Esophagus squamous epithelium (tissue), 5 donors: ENCODE results near the gene PCDH9. TPM values are rescaled to one million over a fixed set of nuclear protein-coding genes. Genes with fewer than 3 reads are reported as not detected.

Experiments used
- DNase-seq: peaks from one replicate; lab custom pipeline; 2025; lab: John Stamatoyannopoulos, UW
- H3K27ac ChIP-seq, 4 donors: fragments of 200-600 bp; sonication (generic); one replicate each; pipeline ENCODE4 v1.5.1; 2016 to 2019; ENCODE audit warnings: mild to moderate bottlenecking in 1 of 4
- H3K27me3 ChIP-seq, 4 donors: fragments of 200-600 bp; sonication (generic); 1 replicate in 3 of 4; 2 replicates in 1 of 4; pipeline versions ENCODE4 v1.5.1 to v1.6.0; 2017 to 2021; ENCODE audit warnings: antibody characterized with exemption in 1 of 4
- H3K36me3 ChIP-seq, 3 donors: fragments of 200-600 bp; sonication (generic); one replicate each; pipeline ENCODE4 v1.5.1; 2016 to 2019
- H3K4me1 ChIP-seq, 3 donors: fragments of 200-600 bp; sonication (generic); one replicate each; pipeline ENCODE4 v1.5.1; 2017 to 2019
- H3K4me3 ChIP-seq, 4 donors: fragments of 200-600 bp; sonication (generic); 1 replicate in 3 of 4; 2 replicates in 1 of 4; pipeline ENCODE4 v1.5.1; 2016 to 2019; ENCODE audit warnings: mild to moderate bottlenecking in 2 of 4, moderate library complexity in 1 of 4
- H3K9me3 ChIP-seq, 3 donors: fragments of 200-600 bp; sonication (generic); one replicate each; pipeline ENCODE4 v1.5.1; 2016 to 2019
- CTCF ChIP-seq, 6 experiments: fragments of 450-650 bp in 4 of 6; fragments of 200-600 bp in 2 of 6; sonication (generic) in 2 of 6; IDR thresholded peaks; one replicate each; pipeline ENCODE4 v1.5.1; 2016 to 2019; ENCODE audit warnings: antibody characterized with exemption in 6 of 6, mild to moderate bottlenecking in 4 of 6, moderate library complexity in 4 of 6
- POLR2A ChIP-seq, 4 donors: fragments of 450-650 bp; IDR thresholded peaks; one replicate each; pipeline ENCODE4 v1.6.1; 2017; ENCODE audit warnings: antibody characterized with exemption in 4 of 4, mild to moderate bottlenecking in 4 of 4, moderate library complexity in 3 of 4
- WGBS, 2 donors: methylation state at CpG; one replicate each; pipeline ENCODE4 v1.1.5; 2018; 5-methylcytosine and 5-hydroxymethylcytosine counted together
- intact Hi-C: fragments of 100-400 bp; cut with DNase I; formaldehyde crosslinking; loops from one replicate; pipeline ENCODE4 v1.15.0; 2022
- total RNA-seq, 4 donors: library from RNA; depleted of rRNA; stranded (reverse); fragments of >200 nt; gene quantifications; one replicate each; pipeline ENCODE4 v1.1.0, GENCODE V29; 2016
- donor health status: DM: yes; HTN: yes; CAD: no.

The PCDH9 gene
- total RNA-seq, 4 donors from 2014 or later = 0.04 to 1.9 (median 0.45) TPM

- no peak overlapping the region for H3K4me3 ChIP-seq
Measured at GRCh38 chr13:66534561-66534960, 695.6 kb downstream of the PCDH9 start.

GRCh38 chr13:66532845-66533244, 697.3 kb downstream of the PCDH9 start:
- Histone ChIP-seq H3K27me3 (no peaks in the 10 kb centered on the region), H3K9me3 (no peaks in the 10 kb centered on the region), H3K36me3 (no peaks in the 10 kb centered on the region), H3K27ac (no peak overlapping the region), H3K4me3 (no peak overlapping the region), H3K4me1 (no peaks in the 10 kb centered on the region)
- intact Hi-C loops = no loop called here
- 78 to 80% methylated on average over 5 of the region's 5 CpGs for WGBS, 2 donors
- no peak for TF ChIP-seq POLR2A (IDR thresholded peaks at IDR 0.05)
- no peak for TF ChIP-seq CTCF (IDR thresholded peaks at IDR 0.05)
- DNase-seq = no peak

More at GRCh38 chr13:66534561-66534960, 695.6 kb downstream of the PCDH9 start:
- Histone ChIP-seq H3K9me3 (no peaks in the 10 kb centered on the region), H3K4me1 (no peaks in the 10 kb centered on the region), H3K36me3 (no peaks in the 10 kb centered on the region), H3K27ac (no peak overlapping the region), H3K27me3 (no peaks in the 10 kb centered on the region)
- WGBS, 2 donors = 79 to 85% methylated on average over 2 of the region's 2 CpGs
- no peak for DNase-seq
- intact Hi-C loops = no loop called here
- TF ChIP-seq POLR2A (IDR thresholded peaks at IDR 0.05) (no peak), CTCF (IDR thresholded peaks at IDR 0.05) (no peak)

DNA sequence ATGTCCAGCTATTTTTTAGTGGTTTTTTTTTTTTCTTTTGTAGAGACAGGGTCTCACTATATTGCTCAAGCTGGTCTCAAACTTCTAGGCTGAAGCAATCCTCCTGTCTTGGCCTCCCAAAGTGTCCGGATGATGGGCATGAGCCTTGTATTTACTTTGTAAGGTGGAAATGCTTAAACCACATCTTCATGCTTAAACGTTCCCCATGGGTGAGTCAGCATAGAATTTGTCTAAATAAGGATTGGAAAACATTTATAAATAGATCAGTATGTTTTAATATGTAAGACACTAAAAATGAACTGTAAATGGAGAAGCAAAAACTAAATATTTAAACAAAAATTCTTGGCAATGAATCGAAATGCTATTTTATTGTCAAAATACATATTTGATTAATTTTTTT, 698.0 kb downstream of the PCDH9 start:
- TF ChIP-seq POLR2A (IDR thresholded peaks at IDR 0.05) = no peak
- no peak for TF ChIP-seq CTCF (IDR thresholded peaks at IDR 0.05)
- Histone ChIP-seq H3K4me1 (no peaks in the 10 kb centered on the region), H3K27me3 (no peaks in the 10 kb centered on the region), H3K9me3 (no peaks in the 10 kb centered on the region), H3K36me3 (no peaks in the 10 kb centered on the region), H3K4me3 (no peak overlapping the region), H3K27ac (no peak overlapping the region)
- intact Hi-C loops = no loop called here
- no peak for DNase-seq
- 51 to 52% methylated on average over 3 of the region's 3 CpGs for WGBS, 2 donors

- no peaks in the 10 kb centered on the region for H3K27me3 ChIP-seq
- H3K36me3 ChIP-seq = no peaks in the 10 kb centered on the region
- H3K27ac ChIP-seq = no peak overlapping the region
- H3K4me3 ChIP-seq = no peak overlapping the region
- no peak for TF ChIP-seq POLR2A (IDR thresholded peaks at IDR 0.05)
- no peak for TF ChIP-seq CTCF (IDR thresholded peaks at IDR 0.05)
- DNase-seq = no peak
- WGBS, 2 donors = 84 to 85% methylated on average over 1 of the region's 1 CpG
- intact Hi-C loops = no loop called here
- H3K4me1 ChIP-seq = no peaks in the 10 kb centered on the region
- no peaks in the 10 kb centered on the region for H3K9me3 ChIP-seq
Measured at GRCh38 chr13:66530686-66531085, 699.5 kb downstream of the PCDH9 start.

DNA sequence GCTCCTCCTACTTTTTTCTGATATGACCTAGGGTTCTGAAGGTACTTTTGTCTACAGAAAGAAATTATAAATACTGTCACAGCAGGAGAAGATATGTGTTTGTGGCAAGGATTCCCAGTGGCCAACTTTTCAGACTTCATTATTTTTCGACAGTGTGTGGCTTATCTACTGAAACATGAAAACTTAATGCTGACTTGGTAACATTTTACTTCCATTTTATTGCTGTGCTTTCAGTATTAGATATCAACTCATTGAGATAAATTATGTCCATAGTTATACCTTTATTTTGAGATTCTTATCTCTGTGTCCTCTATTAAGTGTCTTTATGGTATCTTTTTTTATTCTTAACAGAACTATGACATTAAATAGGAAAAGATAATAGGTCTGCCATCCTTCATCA, 700.0 kb downstream of the PCDH9 start:
- intact Hi-C loops = no loop called here
- H3K27ac ChIP-seq = no peak overlapping the region
- no peaks in the 10 kb centered on the region for H3K36me3 ChIP-seq
- DNase-seq = no peak
- 75 to 80% methylated on average over 1 of the region's 1 CpG for WGBS, 2 donors
- H3K4me3 ChIP-seq = no peak overlapping the region
- no peak for TF ChIP-seq CTCF (IDR thresholded peaks at IDR 0.05)
- no peak for TF ChIP-seq POLR2A (IDR thresholded peaks at IDR 0.05)
- H3K27me3 ChIP-seq = no peaks in the 10 kb centered on the region
- no peaks in the 10 kb centered on the region for H3K9me3 ChIP-seq
- no peaks in the 10 kb centered on the region for H3K4me1 ChIP-seq
